ENCODE measurements around the gene NR6A1.

DNA sequence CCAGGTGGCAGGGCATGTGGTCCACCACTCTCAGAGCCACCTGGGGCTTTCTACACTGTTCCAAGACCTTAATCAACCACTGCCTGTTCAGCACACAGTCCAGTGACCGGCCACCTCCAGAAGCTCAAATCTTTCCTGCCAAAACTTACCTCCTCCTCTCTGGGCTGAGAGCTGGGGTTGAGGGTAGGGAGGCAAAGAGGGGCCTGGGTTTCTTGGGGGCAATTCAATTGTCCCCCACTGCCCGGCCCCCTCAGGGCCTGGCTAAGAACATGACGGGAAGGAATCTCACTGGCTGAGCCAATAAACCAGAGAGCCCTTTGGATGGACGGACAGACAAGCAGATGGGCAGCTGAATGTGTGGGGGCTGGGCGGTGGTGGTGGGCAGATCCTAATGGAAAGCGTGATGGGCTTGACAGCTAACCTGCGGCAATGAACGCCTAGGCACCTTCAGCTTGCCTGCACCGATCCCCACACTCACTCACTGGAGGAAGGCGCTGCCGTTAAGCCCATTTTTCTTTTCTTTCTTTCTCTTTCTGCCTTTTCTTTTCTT is 269.3 kb downstream of the NR6A1 start:
- TF ChIP-seq, protein P1, sequence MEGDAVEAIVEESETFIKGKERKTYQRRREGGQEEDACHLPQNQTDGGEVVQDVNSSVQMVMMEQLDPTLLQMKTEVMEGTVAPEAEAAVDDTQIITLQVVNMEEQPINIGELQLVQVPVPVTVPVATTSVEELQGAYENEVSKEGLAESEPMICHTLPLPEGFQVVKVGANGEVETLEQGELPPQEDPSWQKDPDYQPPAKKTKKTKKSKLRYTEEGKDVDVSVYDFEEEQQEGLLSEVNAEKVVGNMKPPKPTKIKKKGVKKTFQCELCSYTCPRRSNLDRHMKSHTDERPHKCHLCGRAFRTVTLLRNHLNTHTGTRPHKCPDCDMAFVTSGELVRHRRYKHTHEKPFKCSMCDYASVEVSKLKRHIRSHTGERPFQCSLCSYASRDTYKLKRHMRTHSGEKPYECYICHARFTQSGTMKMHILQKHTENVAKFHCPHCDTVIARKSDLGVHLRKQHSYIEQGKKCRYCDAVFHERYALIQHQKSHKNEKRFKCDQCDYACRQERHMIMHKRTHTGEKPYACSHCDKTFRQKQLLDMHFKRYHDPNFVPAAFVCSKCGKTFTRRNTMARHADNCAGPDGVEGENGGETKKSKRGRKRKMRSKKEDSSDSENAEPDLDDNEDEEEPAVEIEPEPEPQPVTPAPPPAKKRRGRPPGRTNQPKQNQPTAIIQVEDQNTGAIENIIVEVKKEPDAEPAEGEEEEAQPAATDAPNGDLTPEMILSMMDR (IDR thresholded peaks at IDR 0.05 in 8 of 11, conservative IDR thresholded peaks at IDR 0.05 in 3 of 11) = no peak
- TF ChIP-seq POLR2AphosphoS5 (IDR thresholded peaks at IDR 0.05) (no peak), POLR2A (IDR thresholded peaks at IDR 0.05) (no peak)
